Activated CD4-positive, alpha-beta memory T cell treated with anti-CD3 and anti-CD28 coated beads, Interleukin-2, amount 10 ng/mL, durations not matched to agents 7 days and 5 days (primary cell): ENCODE data around the gene NTNG1. TPM values are rescaled to one million over a fixed set of nuclear protein-coding genes. Genes with fewer than 3 reads are reported as not detected.

Experiments
- CTCF ChIA-PET: fragments of 350-600 bp; sonication (Branson Sonifier 250); formaldehyde crosslinking; loops from one replicate; lab custom pipeline; 2021; ENCODE audit warnings: antibody characterized with exemption, inconsistent platforms; lab: Charles Lee
- POLR2A ChIA-PET: fragments of 350-600 bp; sonication (Branson Sonifier 250); formaldehyde crosslinking; loops from one replicate; lab custom pipeline; 2021; ENCODE audit warnings: antibody characterized with exemption; lab: Charles Lee
- DNase-seq: peaks from one replicate; pipeline ENCODE4 v3.0.0-alpha.2; 2020
- H3K27ac Mint-ChIP-seq: one replicate; pipeline ENCODE4 v1.8.0; 2021; ENCODE audit warnings: mild to moderate bottlenecking, mixed read lengths
- H3K27me3 Mint-ChIP-seq: one replicate; pipeline ENCODE4 v1.8.0; 2021; ENCODE audit warnings: mixed read lengths
- H3K36me3 Mint-ChIP-seq: one replicate; pipeline ENCODE4 v1.8.0; 2021; ENCODE audit warnings: low read depth, mixed read lengths
- H3K4me1 Mint-ChIP-seq: one replicate; pipeline ENCODE4 v1.8.0; 2021; ENCODE audit warnings: mixed read lengths
- H3K4me3 Mint-ChIP-seq: one replicate; pipeline ENCODE4 v1.8.0; 2021; ENCODE audit warnings: mild to moderate bottlenecking, mixed read lengths
- H3K9me3 Mint-ChIP-seq: one replicate; pipeline ENCODE4 v1.8.0; 2021; ENCODE audit warnings: mixed read lengths
- total RNA-seq, 2 experiments: library from RNA; stranded (reverse); gene quantifications; one replicate each; pipeline ENCODE4 v1.2.3, GENCODE V29; 2021

NTNG1 gene
- total RNA-seq, 2 experiments from 2014 or later, result not detected

GRCh38 chr1:107262467-107263286 lies 121.8 kb downstream of the NTNG1 start:
- H3K27me3 Mint-ChIP-seq, result no peaks in the 10 kb centered on the region
- H3K4me3 Mint-ChIP-seq, result no peak overlapping the region
- ChIA-PET CTCF (no interaction called here), POLR2A (no interaction called here)
- no peak overlapping the region for H3K27ac Mint-ChIP-seq
- DNase-seq, result no peak
- no peaks in the 10 kb centered on the region for H3K36me3 Mint-ChIP-seq
- no peaks in the 10 kb centered on the region for H3K9me3 Mint-ChIP-seq
- no peaks in the 10 kb centered on the region for H3K4me1 Mint-ChIP-seq

GRCh38 chr1:107263291-107263915 lies 122.6 kb downstream of the NTNG1 start:
- H3K27ac Mint-ChIP-seq, result no peak overlapping the region
- CTCF ChIA-PET, result no interaction called here

GRCh38 chr1:107264007-107264406 lies 123.2 kb downstream of the NTNG1 start:
- CTCF ChIA-PET, result no interaction called here
- no peak for DNase-seq
- no peaks in the 10 kb centered on the region for H3K36me3 Mint-ChIP-seq
- H3K9me3 Mint-ChIP-seq, result no peaks in the 10 kb centered on the region
- no peaks in the 10 kb centered on the region for H3K27me3 Mint-ChIP-seq
- no peak overlapping the region for H3K4me3 Mint-ChIP-seq
- POLR2A ChIA-PET, result no interaction called here
- no peaks in the 10 kb centered on the region for H3K4me1 Mint-ChIP-seq
- no peak overlapping the region for H3K27ac Mint-ChIP-seq

More at GRCh38 chr1:107263291-107263915, 122.6 kb downstream of the NTNG1 start:
- no peaks in the 10 kb centered on the region for H3K4me1 Mint-ChIP-seq
- H3K4me3 Mint-ChIP-seq, result no peak overlapping the region
- no peaks in the 10 kb centered on the region for H3K36me3 Mint-ChIP-seq
- POLR2A ChIA-PET, result no interaction called here
- H3K27me3 Mint-ChIP-seq, result no peaks in the 10 kb centered on the region
- DNase-seq, result no peak
- no peaks in the 10 kb centered on the region for H3K9me3 Mint-ChIP-seq

- no peak for DNase-seq
- H3K4me3 Mint-ChIP-seq, result no peak overlapping the region
- H3K4me1 Mint-ChIP-seq, result no peaks in the 10 kb centered on the region
- ChIA-PET POLR2A (no interaction called here), CTCF (no interaction called here)
- H3K27me3 Mint-ChIP-seq, result no peaks in the 10 kb centered on the region
- H3K27ac Mint-ChIP-seq, result no peak overlapping the region
- no peaks in the 10 kb centered on the region for H3K9me3 Mint-ChIP-seq
- no peaks in the 10 kb centered on the region for H3K36me3 Mint-ChIP-seq
These were observed 123.7 kb downstream of the NTNG1 start for GRCh38 chr1:107264561-107264960.

- H3K4me3 Mint-ChIP-seq, result no peak overlapping the region
- H3K4me1 Mint-ChIP-seq, result no peaks in the 10 kb centered on the region
- ChIA-PET POLR2A (no interaction called here), CTCF (no interaction called here)
- H3K36me3 Mint-ChIP-seq, result no peaks in the 10 kb centered on the region
- H3K9me3 Mint-ChIP-seq, result no peaks in the 10 kb centered on the region
- H3K27ac Mint-ChIP-seq, result no peak overlapping the region
- no peak for DNase-seq
- no peaks in the 10 kb centered on the region for H3K27me3 Mint-ChIP-seq
These were observed 126.7 kb downstream of the NTNG1 start for GRCh38 chr1:107267489-107267888.

GRCh38 chr1:107272321-107272720 lies 131.5 kb downstream of the NTNG1 start:
- Mint-ChIP-seq H3K4me3 (no peak overlapping the region), H3K27me3 (no peaks in the 10 kb centered on the region), H3K36me3 (no peaks in the 10 kb centered on the region), H3K9me3 (no peaks in the 10 kb centered on the region), H3K4me1 (no peaks in the 10 kb centered on the region), H3K27ac (no peak overlapping the region)
- no peak for DNase-seq
- CTCF ChIA-PET, result no interaction called here
- POLR2A ChIA-PET, result no interaction called here

- Mint-ChIP-seq H3K27ac (no peak overlapping the region), H3K27me3 (no peaks in the 10 kb centered on the region), H3K36me3 (no peaks in the 10 kb centered on the region), H3K4me1 (no peaks in the 10 kb centered on the region), H3K9me3 (no peaks in the 10 kb centered on the region), H3K4me3 (no peak overlapping the region)
- ChIA-PET POLR2A (no interaction called here), CTCF (no interaction called here)
- DNase-seq, result no peak
These were observed 132.7 kb downstream of the NTNG1 start for GRCh38 chr1:107273515-107273914.

- POLR2A ChIA-PET, result no interaction called here
- H3K9me3 Mint-ChIP-seq, result no peaks in the 10 kb centered on the region
- no peak overlapping the region for H3K4me3 Mint-ChIP-seq
- CTCF ChIA-PET, result no interaction called here
- H3K27ac Mint-ChIP-seq, result no peak overlapping the region
- H3K27me3 Mint-ChIP-seq, result no peaks in the 10 kb centered on the region
- H3K4me1 Mint-ChIP-seq, result no peaks in the 10 kb centered on the region
- no peak for DNase-seq
- no peaks in the 10 kb centered on the region for H3K36me3 Mint-ChIP-seq
These were observed 133.4 kb downstream of the NTNG1 start for GRCh38 chr1:107274227-107274626.

- Mint-ChIP-seq H3K36me3 (no peaks in the 10 kb centered on the region), H3K9me3 (no peaks in the 10 kb centered on the region), H3K27me3 (no peaks in the 10 kb centered on the region), H3K4me1 (no peaks in the 10 kb centered on the region), H3K4me3 (no peak overlapping the region), H3K27ac (no peak overlapping the region)
- no peak for DNase-seq
- POLR2A ChIA-PET, result no interaction called here
- CTCF ChIA-PET, result no interaction called here
These were observed 135.4 kb downstream of the NTNG1 start for GRCh38 chr1:107276247-107276646.

- Mint-ChIP-seq H3K9me3 (no peaks in the 10 kb centered on the region), H3K27ac (no peak overlapping the region), H3K36me3 (no peaks in the 10 kb centered on the region), H3K27me3 (no peaks in the 10 kb centered on the region), H3K4me1 (no peaks in the 10 kb centered on the region), H3K4me3 (no peak overlapping the region)
- ChIA-PET CTCF (no interaction called here), POLR2A (no interaction called here)
- DNase-seq, result no peak
These were observed 136.2 kb downstream of the NTNG1 start for GRCh38 chr1:107277022-107277421.

GRCh38 chr1:107286125-107286524 lies 145.3 kb downstream of the NTNG1 start:
- CTCF ChIA-PET, result no interaction called here
- Mint-ChIP-seq H3K9me3 (no peaks in the 10 kb centered on the region), H3K4me1 (no peaks in the 10 kb centered on the region), H3K27ac (no peak overlapping the region), H3K36me3 (no peaks in the 10 kb centered on the region), H3K27me3 (no peaks in the 10 kb centered on the region), H3K4me3 (no peak overlapping the region)
- DNase-seq, result no peak
- POLR2A ChIA-PET, result no interaction called here

GRCh38 chr1:107291987-107292386 lies 151.1 kb downstream of the NTNG1 start:
- H3K27ac Mint-ChIP-seq, result no peak overlapping the region
- no peaks in the 10 kb centered on the region for H3K27me3 Mint-ChIP-seq
- CTCF ChIA-PET, result no interaction called here
- H3K36me3 Mint-ChIP-seq, result no peaks in the 10 kb centered on the region
- H3K9me3 Mint-ChIP-seq, result no peaks in the 10 kb centered on the region
- no peaks in the 10 kb centered on the region for H3K4me1 Mint-ChIP-seq
- POLR2A ChIA-PET, result no interaction called here
- no peak overlapping the region for H3K4me3 Mint-ChIP-seq
- no peak for DNase-seq

- H3K27ac Mint-ChIP-seq, result no peak overlapping the region
- no peak for DNase-seq
- H3K36me3 Mint-ChIP-seq, result no peaks in the 10 kb centered on the region
- H3K4me1 Mint-ChIP-seq, result no peaks in the 10 kb centered on the region
- H3K27me3 Mint-ChIP-seq, result no peaks in the 10 kb centered on the region
- ChIA-PET CTCF (no interaction called here), POLR2A (no interaction called here)
- H3K9me3 Mint-ChIP-seq, result no peaks in the 10 kb centered on the region
- no peak overlapping the region for H3K4me3 Mint-ChIP-seq
These were observed 153.2 kb downstream of the NTNG1 start for GRCh38 chr1:107293901-107294613.
